Measurements from ENCODE around the gene SH3BP4. TPM values are rescaled to one million over a fixed set of nuclear protein-coding genes. Genes with fewer than 3 reads are reported as not detected.

SH3BP4 gene
- total and polyA plus RNA-seq, 2 of the 8 experiments (the other 6 are each of a cell fraction or from before 2014, with no cell fraction given) = 28.3 to 35.4 TPM

- TF ChIP-seq RAD21 (IDR thresholded peaks at IDR 0.05 in 1 of 2, conservative IDR thresholded peaks at IDR 0.05 in 1 of 2; ENCODE audit: low read depth in 2 of 2, low read length in 2 of 2) (0 out of 4 replicates have a peak, but pooled peaks of 1 of the 2 experiments have one; percentile 3), SP1 (IDR thresholded peaks at IDR 0.05; ENCODE audit: low read depth, low read length) (no peak), SP2 (IDR thresholded peaks at IDR 0.05; ENCODE audit: low read length) (no peak), NANOG (IDR thresholded peaks at IDR 0.05; ENCODE audit: insufficient read depth, low read depth, low read length, poor library complexity, severe bottlenecking) (no peak), MAFK (IDR thresholded peaks at IDR 0.05; ENCODE audit: low read depth, low read length) (peak; percentile 58; the same call in 1 of the 2 replicates), ATF2 (IDR thresholded peaks at IDR 0.05; ENCODE audit: low read length) (no peak), TEAD4 (IDR thresholded peaks at IDR 0.05; ENCODE audit: low read depth, low read length) (peak; percentile 61), SRF (IDR thresholded peaks at IDR 0.05; ENCODE audit: low read depth, low read length) (no peak), ASH2L (IDR thresholded peaks at IDR 0.05; ENCODE audit: low read length) (peak; percentile 66)
These were observed 29.6 kb downstream of the SH3BP4 start (continued) for GRCh38 chr2:234981197-234982095.
